CD14-positive monocyte (primary cell): ENCODE data around the gene SPPL3. TPM values are rescaled to one million over a fixed set of nuclear protein-coding genes. Genes with fewer than 3 reads are reported as not detected.

ENCODE experiments used
- DNase-seq, 3 donors: peaks; one replicate each; pipeline ENCODE4 v3.0.0-alpha.2; 2011 to 2022
- H2AFZ ChIP-seq: 2 replicates; pipeline ENCODE4 v1.6.0; 2012; ENCODE audit warnings: mild to moderate bottlenecking, low read depth, low read length, inconsistent platforms; ENCODE audit not compliant: insufficient read depth, poor library complexity, severe bottlenecking
- H3K27ac ChIP-seq, 2 donors: 1 replicate in 1 of 2; 2 replicates in 1 of 2; pipeline ENCODE4 v1.5.1; 2012 to 2013; ENCODE audit warnings: low read length in 2 of 2, control low read depth in 1 of 2, inconsistent platforms in 1 of 2, low read depth in 1 of 2, mild to moderate bottlenecking in 1 of 2
- H3K27me3 ChIP-seq, 2 donors: one replicate each; pipeline versions ENCODE4 v1.6.0 to v1.6.1; 2011 to 2013; ENCODE audit warnings: low read length in 2 of 2; ENCODE audit not compliant: control insufficient read depth in 2 of 2, insufficient read depth in 2 of 2
- H3K36me3 ChIP-seq, 2 donors: replicated peaks in 1 of 2; 1 replicate in 1 of 2; 2 replicates in 1 of 2; pipeline versions ENCODE4 v1.5.1 to v1.6.1; 2012 to 2013; ENCODE audit warnings: low read length in 2 of 2, control low read depth in 1 of 2, inconsistent platforms in 1 of 2, mild to moderate bottlenecking in 1 of 2; ENCODE audit not compliant: insufficient read depth in 2 of 2, control insufficient read depth in 1 of 2
- H3K4me1 ChIP-seq, 2 donors: 1 replicate in 1 of 2; 2 replicates in 1 of 2; pipeline versions ENCODE4 v1.5.1 to v1.6.1; 2012 to 2013; ENCODE audit warnings: low read length in 2 of 2, control low read depth in 1 of 2, inconsistent platforms in 1 of 2, mild to moderate bottlenecking in 1 of 2, moderate library complexity in 1 of 2; ENCODE audit not compliant: insufficient read depth in 2 of 2, control insufficient read depth in 1 of 2
- H3K4me2 ChIP-seq: replicated peaks from 2 replicates; pipeline ENCODE3; 2012; ENCODE audit warnings: low read length, moderate library complexity, mild to moderate bottlenecking; ENCODE audit not compliant: poor library complexity, severe bottlenecking; ENCODE audit errors: extremely low read depth
- H3K4me3 ChIP-seq, 3 experiments: fragments of 200-600 bp in 1 of 3; sonication (generic) in 1 of 3; replicated peaks in 1 of 3; 1 replicate in 2 of 3; 2 replicates in 1 of 3; pipeline ENCODE4 v1.5.1; 2011 to 2013; ENCODE audit warnings: low read length in 3 of 3, mild to moderate bottlenecking in 3 of 3, control low read depth in 2 of 3, low read depth in 2 of 3, inconsistent platforms in 1 of 3, moderate library complexity in 1 of 3
- H3K79me2 ChIP-seq: 2 replicates; pipeline ENCODE4 v1.6.0; 2012; ENCODE audit warnings: mild to moderate bottlenecking, control low read depth, inconsistent platforms, low read length, moderate library complexity; ENCODE audit not compliant: insufficient read depth
- H3K9ac ChIP-seq: 2 replicates; pipeline ENCODE4 v1.6.0; 2017; ENCODE audit warnings: low read length, mild to moderate bottlenecking; ENCODE audit not compliant: insufficient read depth, poor library complexity, severe bottlenecking
- H3K9me3 ChIP-seq, 2 donors: replicated peaks in 1 of 2; 1 replicate in 1 of 2; 2 replicates in 1 of 2; pipeline versions ENCODE4 v1.5.1 to v1.6.1; 2012 to 2013; ENCODE audit warnings: low read length in 2 of 2, control low read depth in 1 of 2; ENCODE audit not compliant: control insufficient read depth in 1 of 2, insufficient read depth in 1 of 2
- H4K20me1 ChIP-seq: 2 replicates; pipeline ENCODE4 v1.6.0; 2012; ENCODE audit warnings: mild to moderate bottlenecking, low read length, control low read depth, moderate library complexity; ENCODE audit not compliant: insufficient read depth
- H3K27ac Mint-ChIP-seq, 7 donors: one replicate each; pipeline ENCODE4 v1.8.0; 2020; ENCODE audit warnings: mild to moderate bottlenecking in 7 of 7, mixed read lengths in 7 of 7, moderate library complexity in 6 of 7, inconsistent platforms in 2 of 7
- H3K27me3 Mint-ChIP-seq, 3 donors: one replicate each; pipeline ENCODE4 v1.8.0; 2021 to 2022; ENCODE audit warnings: low read depth in 3 of 3, mild to moderate bottlenecking in 3 of 3, mixed read lengths in 3 of 3, moderate library complexity in 3 of 3, inconsistent platforms in 1 of 3
- H3K36me3 Mint-ChIP-seq, 2 donors: one replicate each; pipeline ENCODE4 v1.8.0; 2020; ENCODE audit warnings: mixed read lengths in 2 of 2, inconsistent platforms in 1 of 2, mild to moderate bottlenecking in 1 of 2
- H3K4me1 Mint-ChIP-seq: one replicate; pipeline ENCODE4 v1.8.0; 2020; ENCODE audit warnings: mild to moderate bottlenecking, mixed read lengths
- H3K4me3 Mint-ChIP-seq, 2 donors: one replicate each; pipeline ENCODE4 v1.8.0; 2020; ENCODE audit warnings: mild to moderate bottlenecking in 2 of 2, mixed read lengths in 2 of 2, moderate library complexity in 1 of 2
- H3K9me3 Mint-ChIP-seq, 7 donors: one replicate each; pipeline ENCODE4 v1.8.0; 2020 to 2022; ENCODE audit warnings: mixed read lengths in 7 of 7, mild to moderate bottlenecking in 6 of 7, moderate library complexity in 6 of 7, inconsistent platforms in 2 of 7
- WGBS: methylation state at CpG from one replicate; pipeline ENCODE4 v1.1.5; 2013; ENCODE audit warnings: missing lambda C conversion rate; ENCODE audit not compliant: insufficient coverage; 5-methylcytosine and 5-hydroxymethylcytosine counted together
- intact Hi-C, 2 donors: fragments of 100-400 bp; cut with micrococcal nuclease; formaldehyde crosslinking; loops; one replicate each; pipeline versions ENCODE4 v1.15.0 to v1.15.1; 2023
- polyA plus RNA-seq, 3 donors: library from polyadenylated mRNA; depleted of rRNA in 1 of 3; unstranded in 2 of 3; stranded (reverse) in 1 of 3; fragments of 300-500 nt in 2 of 3; fragments of >200 nt in 1 of 3; fragmentation: Illumina TruSeq in 2 of 3; gene quantifications; 1 replicate in 2 of 3; 2 replicates in 1 of 3; pipeline ENCODE4 v1.2.3, GENCODE V29; 2012 to 2021
- TF ChIP-seq, protein P1 (sequence below): fragments of 200-600 bp; IDR thresholded peaks from one replicate; pipeline ENCODE4 v1.8.0; 2022; ENCODE audit warnings: antibody characterized with exemption, mild to moderate bottlenecking

The SPPL3 gene
- polyA plus RNA-seq, 3 donors: 14.5 to 18.6 (median 18.5) TPM

GRCh38 chr12:120895532-120895931 is 8.6 kb downstream of the SPPL3 start:
- DNase-seq: no peak
- H4K20me1 ChIP-seq: peaks cover 99% of the 10 kb centered on the region
- peaks cover 45% of the 10 kb centered on the region for H3K4me1 Mint-ChIP-seq
- H3K36me3 ChIP-seq: peaks cover 0 to 26% of the 10 kb centered on the region in 2 donors
- H3K27ac Mint-ChIP-seq: no peak overlapping the region
- H3K4me1 ChIP-seq: peaks cover 26 to 33% of the 10 kb centered on the region in 2 donors
- TF ChIP-seq, protein P1, sequence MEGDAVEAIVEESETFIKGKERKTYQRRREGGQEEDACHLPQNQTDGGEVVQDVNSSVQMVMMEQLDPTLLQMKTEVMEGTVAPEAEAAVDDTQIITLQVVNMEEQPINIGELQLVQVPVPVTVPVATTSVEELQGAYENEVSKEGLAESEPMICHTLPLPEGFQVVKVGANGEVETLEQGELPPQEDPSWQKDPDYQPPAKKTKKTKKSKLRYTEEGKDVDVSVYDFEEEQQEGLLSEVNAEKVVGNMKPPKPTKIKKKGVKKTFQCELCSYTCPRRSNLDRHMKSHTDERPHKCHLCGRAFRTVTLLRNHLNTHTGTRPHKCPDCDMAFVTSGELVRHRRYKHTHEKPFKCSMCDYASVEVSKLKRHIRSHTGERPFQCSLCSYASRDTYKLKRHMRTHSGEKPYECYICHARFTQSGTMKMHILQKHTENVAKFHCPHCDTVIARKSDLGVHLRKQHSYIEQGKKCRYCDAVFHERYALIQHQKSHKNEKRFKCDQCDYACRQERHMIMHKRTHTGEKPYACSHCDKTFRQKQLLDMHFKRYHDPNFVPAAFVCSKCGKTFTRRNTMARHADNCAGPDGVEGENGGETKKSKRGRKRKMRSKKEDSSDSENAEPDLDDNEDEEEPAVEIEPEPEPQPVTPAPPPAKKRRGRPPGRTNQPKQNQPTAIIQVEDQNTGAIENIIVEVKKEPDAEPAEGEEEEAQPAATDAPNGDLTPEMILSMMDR: no peak
- H3K79me2 ChIP-seq: peaks cover 96% of the 10 kb centered on the region
- H3K9ac ChIP-seq: no peak overlapping the region
- H3K27me3 Mint-ChIP-seq: no peaks in the 10 kb centered on the region
- H3K9me3 ChIP-seq: no peaks in the 10 kb centered on the region
- no peak overlapping the region for H3K4me2 ChIP-seq
- H3K36me3 Mint-ChIP-seq: peaks cover 14 to 33% of the 10 kb centered on the region in 2 donors
- no peak overlapping the region for H2AFZ ChIP-seq
- intact Hi-C loops: no loop called here
- H3K27ac ChIP-seq: no peak overlapping the region
- H3K27me3 ChIP-seq: no peaks in the 10 kb centered on the region
- H3K4me3 Mint-ChIP-seq: no peak overlapping the region
- WGBS: 86% methylated on average over 2 of the region's 7 CpGs
- no peaks in the 10 kb centered on the region for H3K9me3 Mint-ChIP-seq
- H3K4me3 ChIP-seq: no peak overlapping the region

DNA sequence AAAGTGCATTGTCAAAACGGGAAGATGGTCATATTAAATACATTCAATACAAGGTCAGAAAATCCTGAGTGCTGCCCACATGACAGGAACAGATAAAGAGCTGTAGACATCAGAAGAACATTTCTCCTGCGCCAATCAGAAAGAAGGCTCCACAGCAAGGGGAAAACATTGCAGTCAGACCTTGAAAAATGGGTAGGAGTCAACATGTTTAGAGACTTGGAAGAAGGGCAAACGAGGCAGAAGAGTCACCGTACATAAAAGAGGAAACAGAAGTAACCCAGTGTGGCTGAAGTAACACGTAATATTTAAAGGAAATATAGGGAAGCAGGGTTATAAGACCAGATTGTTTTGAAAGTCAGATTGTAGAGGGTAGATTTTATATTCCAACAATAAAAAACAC is 11.9 kb downstream of the SPPL3 start:
- 21% methylated on average over 4 of the region's 5 CpGs for WGBS
- peaks cover 8 to 17% of the 10 kb centered on the region in 2 donors for H3K36me3 Mint-ChIP-seq
- peak overlapping the region; percentile 50 to 58 for H3K27ac ChIP-seq
- H3K4me2 ChIP-seq: peak overlapping the region; percentile 42
- TF ChIP-seq, protein P1: no peak
- H3K27me3 ChIP-seq: no peaks in the 10 kb centered on the region
- H3K9me3 Mint-ChIP-seq: no peaks in the 10 kb centered on the region
- peaks cover 26 to 35% of the 10 kb centered on the region in 2 donors for H3K4me1 ChIP-seq
- peak overlapping the region in 1 of 3 experiments; percentile 37 for H3K4me3 ChIP-seq
- H3K9ac ChIP-seq: no peak overlapping the region
- no peak overlapping the region for H2AFZ ChIP-seq
- H3K79me2 ChIP-seq: peaks cover 96% of the 10 kb centered on the region
- H3K27ac Mint-ChIP-seq: peak overlapping the region; percentile 76 to 91 (median 84)
- peaks cover 52% of the 10 kb centered on the region for H3K4me1 Mint-ChIP-seq
- peak; percentile 62 to 71 (median 64) for DNase-seq
- intact Hi-C loops: no loop called here
- no peaks in the 10 kb centered on the region for H3K9me3 ChIP-seq
- H3K4me3 Mint-ChIP-seq: peak overlapping the region in 1 of 2 donors; percentile 42
- peaks cover 0 to 9% of the 10 kb centered on the region in 2 donors for H3K36me3 ChIP-seq
- H3K27me3 Mint-ChIP-seq: no peaks in the 10 kb centered on the region
- peaks cover 99% of the 10 kb centered on the region for H4K20me1 ChIP-seq
